Measurements from ENCODE around the gene POU5F1.
"Not testable (repeated sequence)": the region's sequence is repeated elsewhere in the genome, so short reads cannot be mapped to it uniquely, and the experiment has no call there.

The POU5F1 gene

DNA sequence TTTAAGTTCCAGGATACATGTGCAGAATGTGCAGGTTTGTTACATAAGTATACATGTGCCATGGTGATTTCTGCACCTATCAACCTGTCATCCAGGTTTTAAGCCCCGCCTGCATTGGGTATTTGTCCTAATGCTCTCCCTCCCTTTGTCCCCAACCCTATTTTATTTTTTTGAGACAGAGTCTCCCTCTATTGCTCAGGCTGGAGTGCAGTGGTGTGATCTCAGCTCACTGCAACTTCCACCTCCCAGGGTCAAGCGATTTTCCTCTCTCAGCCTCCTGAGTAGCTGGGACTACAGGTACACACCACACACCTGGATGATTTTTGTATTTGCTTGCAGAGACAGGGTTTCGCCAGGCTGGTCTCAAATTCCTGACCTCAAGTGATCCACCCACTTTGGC lies 18.7 kb upstream of the POU5F1 start:
- DNase-seq, result not testable (repeated sequence)

GRCh38 chr6:31187780-31188194 lies 17.3 kb upstream of the POU5F1 start:
- DNase-seq, result no peak

DNA sequence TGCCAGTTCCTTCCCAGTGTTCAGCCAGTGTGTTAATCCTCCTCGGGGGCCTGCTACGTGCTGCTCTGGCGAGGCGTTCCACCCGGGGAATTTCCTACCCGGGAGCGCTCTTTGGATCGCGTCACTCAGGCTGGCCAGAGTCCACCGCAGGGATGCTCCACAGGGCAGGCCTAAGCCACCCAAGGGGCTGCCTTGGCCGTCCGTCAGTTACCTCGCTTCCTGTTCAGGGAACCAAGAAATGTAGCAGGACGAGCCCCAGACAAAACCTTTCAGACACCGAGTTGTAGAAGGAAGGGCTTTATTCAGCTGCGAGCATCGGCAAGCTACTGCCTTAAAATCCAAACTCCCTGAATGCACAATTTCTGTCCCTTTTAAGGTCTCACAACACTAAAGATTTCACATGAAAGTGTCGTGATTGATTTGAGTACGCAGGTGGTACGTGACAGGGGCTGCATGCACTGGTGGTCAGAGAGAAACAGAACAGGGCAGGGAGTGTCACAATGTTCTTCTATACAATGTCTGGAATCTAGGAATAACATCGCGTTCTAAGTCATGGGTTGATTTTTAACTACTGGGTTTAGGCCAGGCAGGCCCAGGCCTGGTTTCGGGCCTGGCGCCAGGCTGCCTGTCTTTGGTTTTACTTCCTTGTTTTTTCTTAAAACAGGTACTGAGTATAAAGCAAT lies 15.7 kb upstream of the POU5F1 start:
- no peak for DNase-seq

- not testable (repeated sequence) for DNase-seq
These were observed 15.2 kb upstream of the POU5F1 start for GRCh38 chr6:31185695-31186051.

GRCh38 chr6:31183859-31184258 lies 13.4 kb upstream of the POU5F1 start:
- not testable (repeated sequence) for DNase-seq

GRCh38 chr6:31183287-31183686 lies 12.8 kb upstream of the POU5F1 start:
- not testable (repeated sequence) for DNase-seq

DNA sequence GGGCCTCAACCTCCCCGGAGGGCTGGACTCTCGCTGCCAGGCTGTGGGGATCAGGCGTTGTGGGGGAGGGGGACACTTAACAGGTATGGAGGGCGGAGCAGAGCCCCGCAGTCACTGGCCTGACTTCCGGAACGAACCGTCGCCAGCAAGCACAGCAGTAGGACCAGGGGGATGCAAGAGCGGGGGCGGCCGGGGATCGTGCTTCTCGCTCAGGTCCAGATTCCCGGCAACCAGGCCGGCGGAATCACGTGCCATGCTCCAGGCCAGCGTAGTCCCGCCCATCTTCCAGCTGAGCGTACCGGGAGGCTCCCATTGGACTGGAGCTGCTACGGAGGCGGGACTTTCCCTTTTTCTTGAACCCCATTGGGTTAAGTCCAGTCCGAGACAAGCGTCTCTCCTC lies 10.0 kb upstream of the POU5F1 start:
- DNase-seq, result no peak

DNA sequence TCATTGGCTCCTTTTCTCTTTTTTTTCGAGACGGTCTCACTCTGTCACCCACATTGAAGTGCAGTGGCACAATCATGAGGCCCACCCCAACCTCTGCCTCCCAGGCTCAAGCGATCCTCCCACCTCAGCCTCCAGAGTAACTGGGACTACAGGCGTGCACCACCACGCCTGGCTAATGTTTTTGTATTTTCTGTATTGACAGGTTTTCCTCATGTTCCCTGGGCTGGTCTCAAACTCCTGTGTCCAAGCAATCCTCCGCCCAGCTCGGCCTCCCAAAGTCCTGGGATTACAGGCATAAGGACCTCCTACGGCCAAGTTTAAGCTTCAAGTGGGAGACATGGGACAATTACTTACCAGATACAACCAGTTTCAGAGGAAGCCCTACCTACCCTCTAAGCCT lies 9.4 kb upstream of the POU5F1 start:
- DNase-seq, result no peak

DNA sequence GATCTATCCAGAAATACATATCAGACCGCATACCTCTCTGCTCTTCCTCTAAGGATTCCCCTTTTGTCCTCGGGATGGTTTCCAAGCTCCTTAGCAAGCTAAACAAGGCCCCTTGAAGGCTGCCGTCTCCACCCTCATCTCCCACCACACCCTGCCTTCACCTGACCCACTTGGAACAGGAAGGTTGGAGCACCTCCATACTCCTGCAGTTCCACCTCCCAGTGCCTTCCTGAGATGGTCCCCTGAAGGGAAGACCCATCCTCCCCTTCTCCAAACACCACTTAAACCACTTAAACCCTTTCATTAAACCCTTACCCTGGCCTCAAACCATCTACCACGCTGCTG lies 8.5 kb upstream of the POU5F1 start:
- DNase-seq, result no peak

DNA sequence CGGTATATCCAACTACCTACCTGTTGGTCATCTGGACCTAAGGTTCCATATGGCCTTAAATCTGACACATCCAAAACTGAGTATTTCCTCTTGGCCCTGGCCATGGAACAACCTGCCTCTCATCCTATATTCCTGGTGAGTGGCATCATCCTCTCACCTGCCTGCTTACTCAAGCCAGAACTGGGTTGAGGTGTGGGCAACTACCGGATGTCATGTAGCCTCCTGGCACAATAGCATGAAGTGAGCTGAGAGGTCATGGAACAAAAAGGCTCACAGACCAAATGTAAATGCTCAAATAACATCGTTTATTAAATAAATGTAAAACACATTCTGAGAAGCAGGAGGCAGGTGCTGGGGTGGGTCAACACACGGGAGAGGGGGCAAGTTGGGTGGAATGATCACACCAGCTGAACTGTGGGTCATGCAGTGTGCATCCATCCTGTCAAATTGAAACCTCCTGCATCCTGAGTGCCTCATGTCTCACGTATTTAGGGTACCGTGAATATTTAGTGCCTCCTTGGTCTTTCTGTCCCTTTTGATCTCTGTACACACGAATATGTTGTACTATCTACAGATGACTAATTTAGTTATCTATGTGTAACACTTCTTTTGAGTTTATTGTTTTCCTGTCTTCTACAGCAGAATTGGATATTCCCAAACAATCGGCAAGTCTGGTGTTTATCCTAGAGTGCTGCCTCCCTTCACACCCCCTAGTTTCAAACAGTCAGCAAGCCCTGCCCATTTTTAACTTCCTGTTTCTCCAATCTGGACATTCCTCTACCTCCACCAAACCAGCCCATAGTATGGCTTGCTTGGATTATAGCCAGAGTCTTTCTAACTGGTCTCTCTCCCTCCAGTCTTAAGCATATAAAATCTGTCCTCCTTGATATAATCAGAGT lies 7.9 kb upstream of the POU5F1 start:
- DNase-seq, result no peak

- DNase-seq, result no peak
These were observed 5.5 kb upstream of the POU5F1 start for GRCh38 chr6:31175971-31176370.

GRCh38 chr6:31174378-31174777 lies 3.9 kb upstream of the POU5F1 start:
- DNase-seq, result no peak

DNA sequence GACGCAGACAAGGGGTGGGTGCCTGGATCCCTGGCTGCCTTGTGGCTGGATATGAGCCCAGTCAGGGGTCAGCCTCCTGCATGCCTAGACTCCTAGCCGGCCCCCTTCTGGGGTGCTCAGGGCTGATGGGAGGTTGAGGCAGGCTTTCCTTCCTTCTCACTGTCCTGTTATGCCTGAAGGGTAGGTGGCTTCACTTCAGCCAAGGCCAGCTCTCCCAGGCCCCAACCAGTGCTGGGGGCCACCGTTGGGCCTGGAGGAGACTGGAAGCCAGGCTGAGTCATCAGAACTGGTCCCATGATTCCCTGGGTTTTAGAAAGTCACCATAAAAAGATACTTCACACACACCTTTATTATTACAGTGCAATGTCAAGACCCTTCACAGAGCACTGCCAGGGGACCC lies 2.9 kb upstream of the POU5F1 start:
- no peak for DNase-seq

GRCh38 chr6:31172973-31173384 lies 2.5 kb upstream of the POU5F1 start:
- DNase-seq, result peak; percentile 70

DNA sequence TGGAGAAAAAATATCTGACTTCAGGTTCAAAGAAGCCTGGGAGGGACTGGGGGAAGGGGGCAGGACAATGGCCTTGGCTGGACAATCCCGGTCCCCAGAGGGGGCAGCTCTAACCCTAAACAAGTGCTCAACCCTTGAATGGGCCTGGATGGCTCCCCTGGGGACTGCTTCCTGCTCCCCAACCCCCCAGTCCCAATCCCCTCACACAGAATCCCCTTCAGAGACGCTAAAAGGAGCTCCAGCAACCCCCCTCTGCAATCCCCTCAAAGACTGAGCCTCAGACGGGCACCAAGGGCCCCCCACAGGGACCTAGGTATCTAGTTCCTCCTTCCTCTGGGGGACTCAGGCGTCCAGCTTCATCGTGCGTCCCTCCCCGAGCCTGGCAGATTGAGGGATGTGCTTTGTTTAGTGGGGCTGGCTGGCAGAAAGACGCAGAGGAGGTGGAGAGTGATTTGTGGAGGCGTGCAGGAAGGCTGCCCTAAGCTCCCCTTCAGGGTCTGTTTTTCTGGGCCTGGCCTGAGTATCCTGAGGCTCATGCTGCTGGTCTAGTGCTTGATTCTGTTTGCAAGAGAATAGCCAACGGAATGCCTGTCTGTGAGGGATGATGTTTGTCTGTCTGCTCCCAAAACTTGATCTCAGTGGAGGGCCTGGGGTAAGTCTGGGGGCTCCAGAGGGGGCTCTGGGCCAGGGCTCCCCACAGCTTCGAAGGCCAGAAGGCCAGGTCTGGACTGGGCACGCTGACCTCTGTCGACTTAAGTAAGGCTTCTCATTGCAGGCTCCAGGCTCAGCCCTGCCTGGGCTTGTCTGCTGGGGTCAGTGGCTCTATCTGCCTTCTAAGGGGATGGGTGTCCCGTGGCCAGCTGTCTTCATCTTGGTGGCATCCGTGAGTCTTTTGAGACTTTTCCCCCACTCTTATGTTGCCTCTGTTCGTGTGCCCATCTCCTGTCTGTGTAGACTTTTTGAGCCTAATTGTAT lies 1.7 kb upstream of the POU5F1 start:
- DNase-seq, result no peak

DNA sequence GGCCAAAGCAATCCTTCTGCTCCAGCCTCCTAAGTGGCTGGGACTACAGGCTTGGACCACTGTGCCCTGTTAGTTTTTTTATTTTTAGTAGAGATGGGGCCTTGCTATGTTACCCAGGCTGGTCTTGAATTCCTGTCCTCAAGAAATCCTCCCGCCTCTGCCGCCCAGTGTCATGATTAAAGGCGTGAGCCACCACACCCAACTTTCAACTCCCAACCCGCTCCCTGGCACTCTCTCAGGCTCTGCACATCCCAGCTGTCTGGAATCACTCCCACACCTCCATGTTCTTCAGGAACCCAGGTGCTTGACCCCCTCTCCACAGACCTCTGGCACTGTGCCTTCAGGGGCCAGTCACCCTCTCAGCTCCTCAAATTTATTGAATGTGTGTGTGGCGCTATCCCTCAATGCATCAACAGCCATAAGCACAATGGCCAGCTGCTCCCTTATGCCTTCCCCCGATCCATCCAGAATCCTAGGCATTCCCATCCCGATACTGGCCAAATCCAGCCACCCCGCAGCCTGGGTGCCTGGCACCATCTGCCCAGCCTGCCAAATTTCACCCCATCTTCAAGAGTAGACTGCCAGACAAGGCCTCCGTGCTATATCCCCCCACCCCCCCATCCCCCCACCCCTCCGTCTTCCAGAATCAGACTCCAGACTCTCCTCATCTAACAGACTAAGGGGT lies 647 bp upstream of the POU5F1 start:
- no peak for DNase-seq

- DNase-seq, result not testable (repeated sequence)
These were observed 453 bp downstream of the POU5F1 start for GRCh38 chr6:31169858-31170599.

- DNase-seq, result no peak
These were observed 1.2 kb downstream of the POU5F1 start for GRCh38 chr6:31169123-31169857.

DNA sequence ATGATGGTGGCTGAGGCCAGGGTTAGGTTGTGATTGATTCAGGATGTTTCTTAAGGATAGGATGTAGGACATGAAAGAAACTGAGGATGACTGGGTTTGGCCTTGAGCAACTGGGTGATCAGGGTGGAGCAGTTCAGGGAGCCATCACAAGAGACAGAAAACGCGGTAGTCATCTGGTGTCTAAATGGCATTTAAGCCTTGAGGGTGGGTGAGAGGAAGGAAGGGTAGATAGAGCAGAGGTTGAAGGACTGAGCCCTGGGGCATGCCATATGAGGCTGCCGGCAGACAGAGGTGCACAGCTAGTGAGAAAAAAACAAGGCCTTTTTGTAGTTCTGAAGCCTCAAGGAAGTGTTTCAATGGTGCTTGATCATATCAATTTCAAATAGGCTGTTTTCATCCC lies 1.9 kb downstream of the POU5F1 start:
- no peak for DNase-seq

GRCh38 chr6:31165986-31166385 lies 4.5 kb downstream of the POU5F1 start:
- DNase-seq, result no peak

All from islet precursor cell (in vitro differentiated cells).